ENCODE data around the gene KCNQ1. TPM values are rescaled to one million over a fixed set of nuclear protein-coding genes. Genes with fewer than 3 reads are reported as not detected.

KCNQ1 gene
- polyA plus RNA-seq, 1 of the 3 experiments (the other 2 are of a cell fraction): 0.05 TPM

DNA sequence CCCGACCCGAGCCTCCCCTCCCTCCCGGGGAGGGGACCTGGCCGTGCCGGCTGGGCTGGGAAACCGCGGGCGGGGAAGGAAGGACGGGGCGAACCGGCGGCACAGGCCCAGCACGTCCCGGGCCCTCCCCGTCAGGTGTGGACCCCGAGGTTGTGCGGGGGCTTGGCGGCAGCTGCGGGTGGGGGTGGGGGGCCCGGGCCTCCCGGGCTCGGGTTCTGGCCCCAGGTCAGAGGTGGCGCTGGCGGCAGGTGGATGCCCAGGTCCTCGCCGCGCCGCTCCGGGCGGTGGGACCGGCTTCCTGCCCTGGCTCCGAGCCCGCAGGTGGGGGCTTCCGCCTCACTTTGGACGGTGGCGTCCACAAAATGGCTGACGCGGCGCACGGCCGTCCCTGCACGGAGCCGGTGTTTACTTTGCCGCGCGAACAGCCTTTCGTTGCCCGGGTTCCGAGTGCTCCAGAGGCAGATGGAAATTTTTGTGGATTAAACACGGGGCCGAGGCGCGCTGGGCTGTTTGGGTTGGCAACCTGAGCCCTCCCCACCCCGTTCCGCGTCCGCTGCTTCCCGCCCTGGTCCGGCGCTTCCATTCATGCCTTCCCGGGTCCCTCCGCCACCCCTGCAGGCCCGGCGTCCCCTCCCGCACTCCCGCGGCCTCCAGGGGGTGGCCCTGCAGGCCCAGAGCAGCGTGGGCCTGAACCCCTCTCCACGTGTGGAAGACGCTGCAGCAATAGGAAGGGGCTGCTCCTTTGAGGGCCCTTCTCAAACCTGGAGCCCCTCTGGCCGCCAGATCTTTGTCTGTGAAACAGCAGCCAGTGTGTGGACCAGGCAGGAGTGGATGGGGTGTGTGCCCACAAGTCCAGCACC is 346.9 kb downstream of the KCNQ1 start:
- Histone ChIP-seq H2AFZ (ENCODE audit: low read depth) (no peak overlapping the region), H3K9me3 (no peaks in the 10 kb centered on the region), H3K27me3 (ENCODE audit: insufficient read depth) (no peaks in the 10 kb centered on the region), H3K9ac (no peak overlapping the region), H3K27ac (ENCODE audit: low read depth in 2 of 2, low read length in 1 of 2) (no peak overlapping the region), H3F3A (replicated peaks; ENCODE audit: insufficient read depth) (no peaks in the 10 kb centered on the region), H3K36me3 (replicated peaks in 1 of 2; ENCODE audit: control insufficient read depth in 1 of 2, insufficient read depth in 2 of 2, low read length in 1 of 2) (no peaks in the 10 kb centered on the region), H3K4me2 (no peak overlapping the region), H3K4me3 (ENCODE audit: low read depth in 2 of 2, low read length in 1 of 2) (no peak overlapping the region), H3K9me2 (no peaks in the 10 kb centered on the region), H4K20me1 (ENCODE audit: insufficient read depth) (no peaks in the 10 kb centered on the region), H3K4me1 (ENCODE audit: control insufficient read depth in 1 of 2, insufficient read depth in 2 of 2, low read depth in 1 of 2, low read length in 1 of 2) (no peaks in the 10 kb centered on the region), H3K79me2 (ENCODE audit: insufficient read depth) (no peaks in the 10 kb centered on the region)
- TF ChIP-seq, protein P1, sequence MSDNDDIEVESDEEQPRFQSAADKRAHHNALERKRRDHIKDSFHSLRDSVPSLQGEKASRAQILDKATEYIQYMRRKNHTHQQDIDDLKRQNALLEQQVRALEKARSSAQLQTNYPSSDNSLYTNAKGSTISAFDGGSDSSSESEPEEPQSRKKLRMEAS (IDR thresholded peaks at IDR 0.05; ENCODE audit: low read depth): no peak
- TF ChIP-seq MXI1 (IDR thresholded peaks at IDR 0.05; ENCODE audit: low read depth, low read length): no peak
- no peak for DNase-seq
- ChIA-PET CTCF (no interaction called here), POLR2A (no interaction called here)
- WGBS (ENCODE audit: low lambda C conversion rate): 67% methylated on average over 12 of the region's 71 CpGs

DNA sequence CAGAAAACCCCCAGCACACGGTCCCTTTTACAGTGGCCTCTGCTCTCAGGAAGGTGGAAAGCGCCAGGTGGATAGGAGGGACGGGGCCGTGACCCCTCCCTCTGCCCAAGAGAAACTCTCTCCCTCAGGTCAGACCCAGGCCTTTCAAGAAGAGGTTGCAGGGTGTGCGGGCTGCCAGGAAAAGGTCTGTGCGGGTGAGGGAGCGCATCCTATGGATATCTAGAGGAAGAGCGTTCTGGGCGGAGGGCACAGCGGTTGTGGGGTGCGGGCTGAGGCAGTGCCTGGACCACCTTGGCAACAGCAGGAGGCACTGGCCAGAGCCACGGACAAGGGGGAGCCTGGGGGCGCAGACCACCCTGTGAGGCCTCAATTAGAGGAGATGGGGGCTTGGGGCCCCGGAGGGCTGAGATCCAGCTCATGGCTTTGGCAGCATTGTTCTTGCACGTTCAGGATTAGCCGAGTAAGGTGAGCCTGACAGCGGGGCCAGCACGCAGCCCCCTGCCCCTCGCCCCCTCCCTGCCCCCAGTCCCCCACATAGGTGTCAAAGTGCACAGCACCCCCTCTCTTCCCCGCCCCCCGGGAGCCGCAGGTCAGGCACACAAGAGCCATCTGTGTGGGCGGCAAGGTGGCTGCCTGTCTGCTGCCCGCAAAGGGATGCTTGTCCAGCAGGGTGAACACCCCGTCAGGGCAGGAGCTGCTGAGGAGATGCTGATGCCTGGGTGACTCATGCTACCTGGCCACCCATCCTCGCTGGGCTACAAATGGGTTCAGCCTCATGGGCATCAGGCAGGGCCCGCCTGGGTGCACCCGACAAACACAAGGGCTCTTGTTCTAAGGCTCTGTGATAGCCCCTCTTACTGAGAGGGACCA is 347.8 kb downstream of the KCNQ1 start:
- Histone ChIP-seq H3K79me2 (ENCODE audit: insufficient read depth) (no peaks in the 10 kb centered on the region), H3K27me3 (ENCODE audit: insufficient read depth) (no peaks in the 10 kb centered on the region), H3K9ac (no peak overlapping the region), H4K20me1 (ENCODE audit: insufficient read depth) (no peaks in the 10 kb centered on the region), H3F3A (replicated peaks; ENCODE audit: insufficient read depth) (no peaks in the 10 kb centered on the region), H3K4me1 (ENCODE audit: control insufficient read depth in 1 of 2, insufficient read depth in 2 of 2, low read depth in 1 of 2, low read length in 1 of 2) (no peaks in the 10 kb centered on the region), H3K9me2 (no peaks in the 10 kb centered on the region), H3K4me2 (no peak overlapping the region), H3K27ac (ENCODE audit: low read depth in 2 of 2, low read length in 1 of 2) (no peak overlapping the region), H3K4me3 (ENCODE audit: low read depth in 2 of 2, low read length in 1 of 2) (no peak overlapping the region), H2AFZ (ENCODE audit: low read depth) (no peak overlapping the region), H3K36me3 (replicated peaks in 1 of 2; ENCODE audit: control insufficient read depth in 1 of 2, insufficient read depth in 2 of 2, low read length in 1 of 2) (no peaks in the 10 kb centered on the region), H3K9me3 (no peaks in the 10 kb centered on the region)
- ChIA-PET POLR2A (no interaction called here), CTCF (no interaction called here)
- WGBS (ENCODE audit: low lambda C conversion rate): 66% methylated on average over 15 of the region's 28 CpGs
- TF ChIP-seq, protein P2, sequence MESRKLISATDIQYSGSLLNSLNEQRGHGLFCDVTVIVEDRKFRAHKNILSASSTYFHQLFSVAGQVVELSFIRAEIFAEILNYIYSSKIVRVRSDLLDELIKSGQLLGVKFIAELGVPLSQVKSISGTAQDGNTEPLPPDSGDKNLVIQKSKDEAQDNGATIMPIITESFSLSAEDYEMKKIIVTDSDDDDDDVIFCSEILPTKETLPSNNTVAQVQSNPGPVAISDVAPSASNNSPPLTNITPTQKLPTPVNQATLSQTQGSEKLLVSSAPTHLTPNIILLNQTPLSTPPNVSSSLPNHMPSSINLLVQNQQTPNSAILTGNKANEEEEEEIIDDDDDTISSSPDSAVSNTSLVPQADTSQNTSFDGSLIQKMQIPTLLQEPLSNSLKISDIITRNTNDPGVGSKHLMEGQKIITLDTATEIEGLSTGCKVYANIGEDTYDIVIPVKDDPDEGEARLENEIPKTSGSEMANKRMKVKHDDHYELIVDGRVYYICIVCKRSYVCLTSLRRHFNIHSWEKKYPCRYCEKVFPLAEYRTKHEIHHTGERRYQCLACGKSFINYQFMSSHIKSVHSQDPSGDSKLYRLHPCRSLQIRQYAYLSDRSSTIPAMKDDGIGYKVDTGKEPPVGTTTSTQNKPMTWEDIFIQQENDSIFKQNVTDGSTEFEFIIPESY (IDR thresholded peaks at IDR 0.05; ENCODE audit: borderline replicate concordance, low read depth): no peak
- TF ChIP-seq RCOR1 (IDR thresholded peaks at IDR 0.05; ENCODE audit: low read length): no peak
- TF ChIP-seq, protein P3, sequence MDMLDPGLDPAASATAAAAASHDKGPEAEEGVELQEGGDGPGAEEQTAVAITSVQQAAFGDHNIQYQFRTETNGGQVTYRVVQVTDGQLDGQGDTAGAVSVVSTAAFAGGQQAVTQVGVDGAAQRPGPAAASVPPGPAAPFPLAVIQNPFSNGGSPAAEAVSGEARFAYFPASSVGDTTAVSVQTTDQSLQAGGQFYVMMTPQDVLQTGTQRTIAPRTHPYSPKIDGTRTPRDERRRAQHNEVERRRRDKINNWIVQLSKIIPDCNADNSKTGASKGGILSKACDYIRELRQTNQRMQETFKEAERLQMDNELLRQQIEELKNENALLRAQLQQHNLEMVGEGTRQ (IDR thresholded peaks at IDR 0.05; ENCODE audit: borderline replicate concordance, low read depth, low read length): no peak
- TF ChIP-seq RAD21 (IDR thresholded peaks at IDR 0.05; ENCODE audit: low read length): no peak
- no peak for DNase-seq

Data from SK-N-SH (cell line).